Tibial artery (tissue), 4 donors: ENCODE measurements around the gene VAMP3.

Source experiments
- DNase-seq, 2 donors: peaks; one replicate each; pipeline ENCODE4 v3.0.0-alpha.2; 2019
- H3K27ac ChIP-seq, 2 donors: fragments of 200-600 bp; sonication (generic) in 1 of 2; 1 replicate in 1 of 2; 2 replicates in 1 of 2; pipeline ENCODE4 v1.5.1; 2018 to 2019; ENCODE audit warnings: mild to moderate bottlenecking in 1 of 2
- H3K27me3 ChIP-seq, 2 donors: fragments of 200-600 bp; sonication (generic) in 1 of 2; one replicate each; pipeline versions ENCODE4 v1.5.1 to v1.6.0; 2016 to 2019
- H3K36me3 ChIP-seq, 3 donors: fragments of 200-600 bp; sonication (generic) in 2 of 3; one replicate each; pipeline ENCODE4 v1.5.1; 2016 to 2019; ENCODE audit warnings: mild to moderate bottlenecking in 2 of 3
- H3K4me1 ChIP-seq, 4 donors: fragments of 200-600 bp; sonication (generic) in 2 of 4; 1 replicate in 3 of 4; 2 replicates in 1 of 4; pipeline ENCODE4 v1.5.1; 2016 to 2019
- H3K4me3 ChIP-seq, 2 donors: fragments of 200-600 bp; sonication (generic) in 1 of 2; 1 replicate in 1 of 2; 2 replicates in 1 of 2; pipeline ENCODE4 v1.5.1; 2018 to 2019; ENCODE audit warnings: mild to moderate bottlenecking in 2 of 2
- H3K9me3 ChIP-seq, 3 donors: fragments of 200-600 bp; sonication (generic) in 1 of 3; one replicate each; pipeline ENCODE4 v1.5.1; 2016 to 2019
- CTCF ChIP-seq, 2 experiments: fragments of 200-600 bp in 1 of 2; fragments of 450-650 bp in 1 of 2; IDR thresholded peaks; one replicate each; pipeline ENCODE4 v1.5.1; 2017 to 2019; ENCODE audit warnings: antibody characterized with exemption in 2 of 2, mild to moderate bottlenecking in 1 of 2, moderate library complexity in 1 of 2
- intact Hi-C: fragments of 100-400 bp; cut with DNase I; formaldehyde crosslinking; loops from one replicate; pipeline ENCODE4 v1.15.0; 2023; ENCODE audit warnings: low total_unique reads

The VAMP3 gene

GRCh38 chr1:7795406-7795805, 24.3 kb downstream of the VAMP3 start:
- H3K4me3 ChIP-seq: no peak overlapping the region
- DNase-seq: no peak
- peaks cover 53 to 96% (median 79%) of the 10 kb centered on the region in 3 donors for H3K36me3 ChIP-seq
- H3K9me3 ChIP-seq: no peaks in the 10 kb centered on the region
- no peaks in the 10 kb centered on the region for H3K4me1 ChIP-seq
- TF ChIP-seq CTCF (IDR thresholded peaks at IDR 0.05): no peak
- intact Hi-C loops: no loop called here
- no peak overlapping the region for H3K27ac ChIP-seq
- no peaks in the 10 kb centered on the region for H3K27me3 ChIP-seq

GRCh38 chr1:7805460-7805859, 34.4 kb downstream of the VAMP3 start:
- Histone ChIP-seq H3K4me1 (no peaks in the 10 kb centered on the region), H3K27me3 (no peaks in the 10 kb centered on the region), H3K9me3 (no peaks in the 10 kb centered on the region), H3K36me3 (peaks cover 76 to 89% (median 85%) of the 10 kb centered on the region in 3 donors), H3K27ac (no peak overlapping the region), H3K4me3 (no peak overlapping the region)
- TF ChIP-seq CTCF (IDR thresholded peaks at IDR 0.05): no peak
- intact Hi-C loops: loop anchor here (10.0 kb wide), 1 partner anchor 99 kb away; no protein-coding TSS in a partner anchor
- DNase-seq: no peak

- TF ChIP-seq CTCF (IDR thresholded peaks at IDR 0.05): peak; percentile 46 to 67
- peaks cover 81 to 89% (median 85%) of the 10 kb centered on the region in 3 donors for H3K36me3 ChIP-seq
- intact Hi-C loops: loop anchor here (10.0 kb wide), 1 partner anchor 96 kb away; no protein-coding TSS in a partner anchor
- no peak overlapping the region for H3K27ac ChIP-seq
- H3K4me1 ChIP-seq: no peaks in the 10 kb centered on the region
- H3K9me3 ChIP-seq: peaks cover 0 to 4% (median 0%) of the 10 kb centered on the region in 3 donors
- H3K4me3 ChIP-seq: no peak overlapping the region
- H3K27me3 ChIP-seq: no peaks in the 10 kb centered on the region
- DNase-seq: no peak
These were observed 37.3 kb downstream of the VAMP3 start for GRCh38 chr1:7808253-7808844.

GRCh38 chr1:7809742-7810141, 38.6 kb downstream of the VAMP3 start:
- intact Hi-C loops: loop anchor here (10.0 kb wide), 1 partner anchor 95 kb away; no protein-coding TSS in a partner anchor
- Histone ChIP-seq H3K9me3 (peaks cover 0 to 9% (median 0%) of the 10 kb centered on the region in 3 donors), H3K27ac (no peak overlapping the region), H3K4me1 (no peaks in the 10 kb centered on the region), H3K4me3 (no peak overlapping the region), H3K36me3 (peaks cover 77 to 85% (median 81%) of the 10 kb centered on the region in 3 donors), H3K27me3 (no peaks in the 10 kb centered on the region)
- TF ChIP-seq CTCF (IDR thresholded peaks at IDR 0.05): no peak
- DNase-seq: no peak

- no peaks in the 10 kb centered on the region for H3K4me1 ChIP-seq
- H3K27me3 ChIP-seq: no peaks in the 10 kb centered on the region
- H3K36me3 ChIP-seq: peaks cover 71 to 78% (median 75%) of the 10 kb centered on the region in 3 donors
- no peak overlapping the region for H3K4me3 ChIP-seq
- no peak for DNase-seq
- peaks cover 0 to 9% (median 0%) of the 10 kb centered on the region in 3 donors for H3K9me3 ChIP-seq
- intact Hi-C loops: no loop called here
- TF ChIP-seq CTCF (IDR thresholded peaks at IDR 0.05): no peak
- no peak overlapping the region for H3K27ac ChIP-seq
These were observed 39.3 kb downstream of the VAMP3 start for GRCh38 chr1:7810395-7810794.
